B cell (primary cell): ENCODE data around the gene HHAT. TPM values are rescaled to one million over a fixed set of nuclear protein-coding genes. Genes with fewer than 3 reads are reported as not detected.

Source experiments
- ATAC-seq: fragments of 200-7000 bp; cut with Tn5 transposase; one replicate; pipeline ENCODE4 v1.10.0; 2021; ENCODE audit warnings: low read depth, mild to moderate bottlenecking, moderate number of reproducible peaks, moderate library complexity
- CTCF ChIA-PET: fragments of 350-600 bp; sonication (Branson Sonifier 250); formaldehyde crosslinking; loops from one replicate; lab custom pipeline; 2021; ENCODE audit warnings: antibody characterized with exemption, inconsistent platforms; lab: Charles Lee
- POLR2A ChIA-PET: fragments of 350-600 bp; sonication (Branson Sonifier 250); formaldehyde crosslinking; loops from one replicate; lab custom pipeline; 2021; ENCODE audit warnings: antibody characterized with exemption; lab: Charles Lee
- DNase-seq: peaks from one replicate; pipeline ENCODE4 v3.0.0; 2013
- H2AFZ ChIP-seq: 2 replicates; pipeline ENCODE4 v1.6.1; 2012; ENCODE audit warnings: mild to moderate bottlenecking, low read depth, low read length; ENCODE audit not compliant: insufficient read depth, poor library complexity, severe bottlenecking
- H3K27ac ChIP-seq, 2 donors: 1 replicate in 1 of 2; 2 replicates in 1 of 2; pipeline ENCODE4 v1.5.1; 2012 to 2013; ENCODE audit warnings: low read length in 2 of 2, mild to moderate bottlenecking in 2 of 2, moderate library complexity in 1 of 2
- H3K27me3 ChIP-seq, 4 experiments: fragments of 200-600 bp in 1 of 4; sonication (generic) in 1 of 4; replicated peaks in 1 of 4; 1 replicate in 2 of 4; 2 replicates in 2 of 4; pipeline versions ENCODE4 v1.6.1 to v1.7.0; 2013 to 2016; ENCODE audit warnings: low read length in 3 of 4, mild to moderate bottlenecking in 2 of 4, mixed read lengths in 1 of 4, moderate library complexity in 1 of 4; ENCODE audit not compliant: insufficient read depth in 4 of 4, control insufficient read depth in 3 of 4; ENCODE audit errors: control extremely low read depth in 1 of 4
- H3K36me3 ChIP-seq, 2 experiments: replicated peaks in 1 of 2; 1 replicate in 1 of 2; 2 replicates in 1 of 2; pipeline versions ENCODE4 v1.6.1 to v1.7.1; 2013; ENCODE audit warnings: low read length in 1 of 2; ENCODE audit not compliant: insufficient read depth in 2 of 2, control insufficient read depth in 1 of 2; ENCODE audit errors: control extremely low read depth in 1 of 2, extremely low read depth in 1 of 2
- H3K4me1 ChIP-seq, 2 donors: fragments of 200-600 bp in 1 of 2; sonication (generic) in 1 of 2; 1 replicate in 1 of 2; 2 replicates in 1 of 2; pipeline versions ENCODE4 v1.5.1 to v1.6.1; 2013 to 2017; ENCODE audit warnings: low read length in 2 of 2; ENCODE audit not compliant: control insufficient read depth in 2 of 2, insufficient read depth in 2 of 2
- H3K4me2 ChIP-seq: replicated peaks from 2 replicates; pipeline ENCODE3; 2012; ENCODE audit warnings: mild to moderate bottlenecking, low read depth, low read length; ENCODE audit not compliant: poor library complexity, severe bottlenecking
- H3K4me3 ChIP-seq, 5 experiments: fragments of 200-600 bp in 1 of 5; sonication (generic) in 1 of 5; 1 replicate in 3 of 5; 2 replicates in 2 of 5; pipeline versions ENCODE4 v1.5.1 to v1.7.0; 2011 to 2016; ENCODE audit warnings: low read length in 4 of 5, mild to moderate bottlenecking in 4 of 5, low read depth in 2 of 5, control low read depth in 1 of 5, moderate library complexity in 1 of 5; ENCODE audit not compliant: insufficient read depth in 1 of 5; ENCODE audit errors: control extremely low read depth in 1 of 5, extremely low read depth in 1 of 5
- H3K79me2 ChIP-seq: fragments of 200-600 bp; sonication (generic); one replicate; pipeline ENCODE4 v1.6.0; 2016; ENCODE audit warnings: low read length; ENCODE audit not compliant: control insufficient read depth, insufficient read depth
- H3K9ac ChIP-seq: fragments of 200-600 bp; sonication (generic); 2 replicates; pipeline ENCODE4 v1.6.1; 2017; ENCODE audit warnings: mild to moderate bottlenecking, low read length, moderate library complexity
- H3K9me3 ChIP-seq, 3 donors: one replicate each; pipeline versions ENCODE4 v1.6.1 to v1.7.1; 2013; ENCODE audit warnings: low read length in 2 of 3; ENCODE audit not compliant: control insufficient read depth in 2 of 3, insufficient read depth in 1 of 3; ENCODE audit errors: control extremely low read depth in 1 of 3
- H4K20me1 ChIP-seq: 2 replicates; pipeline ENCODE4 v1.6.0; 2012; ENCODE audit warnings: mild to moderate bottlenecking, low read length; ENCODE audit not compliant: insufficient read depth, control insufficient read depth, poor library complexity, severe bottlenecking
- H3K27ac Mint-ChIP-seq: one replicate; pipeline ENCODE4 v1.8.0; 2021; ENCODE audit warnings: mixed read lengths
- H3K27me3 Mint-ChIP-seq: one replicate; pipeline ENCODE4 v1.8.0; 2021; ENCODE audit warnings: mixed read lengths
- H3K4me1 Mint-ChIP-seq: one replicate; pipeline ENCODE4 v1.8.0; 2021; ENCODE audit warnings: mixed read lengths
- H3K4me3 Mint-ChIP-seq: one replicate; pipeline ENCODE4 v1.8.0; 2021; ENCODE audit warnings: mixed read lengths
- H3K9me3 Mint-ChIP-seq: one replicate; pipeline ENCODE4 v1.8.0; 2022; ENCODE audit warnings: mixed read lengths; ENCODE audit not compliant: insufficient read depth
- EZH2 ChIP-seq: IDR thresholded peaks from 2 replicates; pipeline ENCODE4 v1.6.1; 2012; ENCODE audit warnings: borderline replicate concordance, low read depth, mild to moderate bottlenecking, moderate library complexity, low read length; ENCODE audit not compliant: insufficient read depth, poor library complexity, severe bottlenecking
- WGBS: methylation state at CpG from one replicate; pipeline ENCODE4 v1.1.5; 2013; ENCODE audit warnings: missing lambda C conversion rate; ENCODE audit not compliant: insufficient coverage; 5-methylcytosine and 5-hydroxymethylcytosine counted together
- intact Hi-C: fragments of 100-400 bp; cut with micrococcal nuclease; formaldehyde crosslinking; loops from one replicate; pipeline ENCODE4 v1.10.0; 2022
- polyA plus RNA-seq: library from polyadenylated mRNA; depleted of rRNA; stranded (reverse); fragments of >200 nt; gene quantifications from 2 replicates; pipeline ENCODE4 v1.2.3, GENCODE V29; 2012
- total RNA-seq, 2 donors: library from RNA; stranded (reverse); fragments of 120-200 nt in 1 of 2; gene quantifications; 1 replicate in 1 of 2; 2 replicates in 1 of 2; pipeline versions ENCODE4 v1.2.3 to v1.2.4, GENCODE V29; 2013 to 2022
- TF ChIP-seq, protein P1 (sequence below): fragments of 200-600 bp; IDR thresholded peaks from one replicate; pipeline ENCODE4 v1.8.0; 2022; ENCODE audit warnings: antibody characterized with exemption, mild to moderate bottlenecking

HHAT gene
- total and polyA plus RNA-seq, 2 donors (not counting 1 experiment from before 2014, with no cell fraction given): 4.0 to 28.2 TPM

DNA sequence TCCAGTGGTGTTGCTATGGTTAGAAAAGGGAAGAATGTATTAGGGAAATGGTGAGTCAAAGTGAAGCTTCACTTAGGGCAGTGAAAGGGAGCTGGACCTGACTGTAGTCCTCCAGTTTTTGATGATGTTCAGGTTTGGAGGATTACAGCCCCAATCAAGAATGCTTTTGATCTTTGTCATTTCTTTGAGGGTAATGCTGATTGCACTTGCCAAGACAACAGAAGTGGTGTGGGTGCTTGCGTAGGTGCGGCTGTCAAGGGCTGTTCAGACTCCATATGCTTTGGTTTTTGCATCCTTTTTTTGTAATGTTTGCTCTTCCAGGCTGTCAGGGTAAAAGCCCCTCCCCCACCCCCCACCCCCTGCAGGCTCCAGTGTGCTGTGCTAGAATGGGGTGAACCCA is 38.9 kb downstream of the HHAT start:
- Mint-ChIP-seq H3K4me3 (no peak overlapping the region), H3K27me3 (no peaks in the 10 kb centered on the region), H3K4me1 (no peaks in the 10 kb centered on the region), H3K9me3 (no peaks in the 10 kb centered on the region), H3K27ac (no peak overlapping the region)
- Histone ChIP-seq H2AFZ (no peak overlapping the region), H4K20me1 (no peaks in the 10 kb centered on the region), H3K36me3 (no peaks in the 10 kb centered on the region), H3K27me3 (no peaks in the 10 kb centered on the region), H3K9ac (no peak overlapping the region), H3K4me1 (no peaks in the 10 kb centered on the region), H3K79me2 (no peaks in the 10 kb centered on the region), H3K27ac (no peak overlapping the region), H3K4me3 (no peak overlapping the region), H3K9me3 (no peaks in the 10 kb centered on the region), H3K4me2 (no peak overlapping the region)
- no peak for TF ChIP-seq EZH2
- TF ChIP-seq, protein P1, sequence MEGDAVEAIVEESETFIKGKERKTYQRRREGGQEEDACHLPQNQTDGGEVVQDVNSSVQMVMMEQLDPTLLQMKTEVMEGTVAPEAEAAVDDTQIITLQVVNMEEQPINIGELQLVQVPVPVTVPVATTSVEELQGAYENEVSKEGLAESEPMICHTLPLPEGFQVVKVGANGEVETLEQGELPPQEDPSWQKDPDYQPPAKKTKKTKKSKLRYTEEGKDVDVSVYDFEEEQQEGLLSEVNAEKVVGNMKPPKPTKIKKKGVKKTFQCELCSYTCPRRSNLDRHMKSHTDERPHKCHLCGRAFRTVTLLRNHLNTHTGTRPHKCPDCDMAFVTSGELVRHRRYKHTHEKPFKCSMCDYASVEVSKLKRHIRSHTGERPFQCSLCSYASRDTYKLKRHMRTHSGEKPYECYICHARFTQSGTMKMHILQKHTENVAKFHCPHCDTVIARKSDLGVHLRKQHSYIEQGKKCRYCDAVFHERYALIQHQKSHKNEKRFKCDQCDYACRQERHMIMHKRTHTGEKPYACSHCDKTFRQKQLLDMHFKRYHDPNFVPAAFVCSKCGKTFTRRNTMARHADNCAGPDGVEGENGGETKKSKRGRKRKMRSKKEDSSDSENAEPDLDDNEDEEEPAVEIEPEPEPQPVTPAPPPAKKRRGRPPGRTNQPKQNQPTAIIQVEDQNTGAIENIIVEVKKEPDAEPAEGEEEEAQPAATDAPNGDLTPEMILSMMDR: no peak
- no peak for ATAC-seq
- intact Hi-C loops: no loop called here
- no peak for DNase-seq
- POLR2A ChIA-PET: no interaction called here
- CTCF ChIA-PET: no interaction called here
- no CpG with 5 or more reads among the region's 2 CpGs for WGBS

DNA sequence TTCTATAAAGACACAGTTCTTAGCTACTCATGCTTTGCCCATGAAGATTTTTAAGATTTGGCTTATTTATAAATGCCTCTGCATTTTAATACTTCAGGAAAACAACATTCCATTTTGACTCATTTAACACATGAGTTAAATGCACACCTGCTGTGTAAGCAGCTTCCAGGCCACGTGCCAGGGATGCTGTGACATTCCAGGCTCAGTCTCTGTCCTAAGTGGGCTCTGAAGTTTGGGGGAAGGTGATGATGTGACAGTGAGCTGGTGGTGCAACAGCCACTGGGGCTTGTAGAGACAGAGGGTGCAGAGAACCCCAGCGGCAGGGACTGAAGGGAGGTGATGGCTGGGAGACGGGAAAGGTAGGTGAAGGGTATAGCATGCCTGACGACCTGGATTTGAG is 40.7 kb downstream of the HHAT start:
- intact Hi-C loops: no loop called here
- no peaks in the 10 kb centered on the region for H3K4me1 ChIP-seq
- no peaks in the 10 kb centered on the region for H3K27me3 ChIP-seq
- H3K27ac Mint-ChIP-seq: no peak overlapping the region
- no peaks in the 10 kb centered on the region for H3K9me3 ChIP-seq
- CTCF ChIA-PET: interaction anchor here (0.7 to 1.3 kb wide), 6 partner anchors 9 to 543 kb away, joined by 3 to 8 read pairs (median 3); no protein-coding TSS in a partner anchor
- no peak overlapping the region for H2AFZ ChIP-seq
- POLR2A ChIA-PET: interaction anchor here (0.6 kb wide), 1 partner anchor 39 kb away, joined by 3 read pairs; no protein-coding TSS in a partner anchor
- no peak overlapping the region for H3K4me3 Mint-ChIP-seq
- no peak overlapping the region for H3K9ac ChIP-seq
- H3K27ac ChIP-seq: no peak overlapping the region
- TF ChIP-seq, protein P1: no peak
- no peak for TF ChIP-seq EZH2
- WGBS: 90% methylated on average over 4 of the region's 4 CpGs
- no peaks in the 10 kb centered on the region for H3K36me3 ChIP-seq
- H3K4me2 ChIP-seq: no peak overlapping the region
- DNase-seq (no peak), ATAC-seq (no peak)
- H3K79me2 ChIP-seq: no peaks in the 10 kb centered on the region
- no peaks in the 10 kb centered on the region for H3K27me3 Mint-ChIP-seq
- no peak overlapping the region for H3K4me3 ChIP-seq
- no peaks in the 10 kb centered on the region for H4K20me1 ChIP-seq
- H3K4me1 Mint-ChIP-seq: peaks cover 1% of the 10 kb centered on the region
- H3K9me3 Mint-ChIP-seq: no peaks in the 10 kb centered on the region
